Natural killer cell treated with Interleukin-12 subunit alpha and Interleukin-12 subunit beta and Interleukin-15 and Interleukin-18, amount 100 ng/mL, for 72 hours (primary cell): ENCODE data around the gene CDCA7L. TPM values are rescaled to one million over a fixed set of nuclear protein-coding genes. Genes with fewer than 3 reads are reported as not detected.
"Not testable (repeated sequence)": the region's sequence is repeated elsewhere in the genome, so short reads cannot be mapped to it uniquely, and the experiment has no call there.

Source experiments
- ATAC-seq, 2 donors: fragments of 150-1000 bp; cut with Tn5 transposase in 1 of 2; sonication (Bioruptor Pico), chemical (Tn5 transposase) in 1 of 2; 2 replicates each; pipeline ENCODE4 v1.10.0; 2021
- DNase-seq: peaks from one replicate; pipeline ENCODE4 v3.0.0; 2022; ENCODE audit warnings: low spot score
- H3K27ac Mint-ChIP-seq, 2 donors: 1 replicate in 1 of 2; 2 replicates in 1 of 2; pipeline ENCODE4 v1.8.0; 2022; ENCODE audit warnings: mixed read lengths in 2 of 2, mild to moderate bottlenecking in 1 of 2, moderate library complexity in 1 of 2
- H3K27me3 Mint-ChIP-seq, 2 donors: 1 replicate in 1 of 2; 2 replicates in 1 of 2; pipeline ENCODE4 v1.8.0; 2022; ENCODE audit warnings: mixed read lengths in 2 of 2
- H3K36me3 Mint-ChIP-seq: one replicate; pipeline ENCODE4 v1.8.0; 2022; ENCODE audit warnings: mixed read lengths
- H3K4me1 Mint-ChIP-seq, 2 donors: 1 replicate in 1 of 2; 2 replicates in 1 of 2; pipeline ENCODE4 v1.8.0; 2022; ENCODE audit warnings: low read depth in 2 of 2, mixed read lengths in 2 of 2, mild to moderate bottlenecking in 1 of 2
- H3K4me3 Mint-ChIP-seq: one replicate; pipeline ENCODE4 v1.8.0; 2022; ENCODE audit warnings: mixed read lengths
- H3K9me3 Mint-ChIP-seq: 2 replicates; pipeline ENCODE4 v1.8.0; 2022; ENCODE audit warnings: mixed read lengths
- total RNA-seq, 2 donors: library from RNA; stranded (reverse); gene quantifications; one replicate each; pipeline ENCODE4 v1.2.3, GENCODE V29; 2022

Gene CDCA7L
- total RNA-seq, 2 donors from 2014 or later = 14.4 to 65.6 TPM

DNA sequence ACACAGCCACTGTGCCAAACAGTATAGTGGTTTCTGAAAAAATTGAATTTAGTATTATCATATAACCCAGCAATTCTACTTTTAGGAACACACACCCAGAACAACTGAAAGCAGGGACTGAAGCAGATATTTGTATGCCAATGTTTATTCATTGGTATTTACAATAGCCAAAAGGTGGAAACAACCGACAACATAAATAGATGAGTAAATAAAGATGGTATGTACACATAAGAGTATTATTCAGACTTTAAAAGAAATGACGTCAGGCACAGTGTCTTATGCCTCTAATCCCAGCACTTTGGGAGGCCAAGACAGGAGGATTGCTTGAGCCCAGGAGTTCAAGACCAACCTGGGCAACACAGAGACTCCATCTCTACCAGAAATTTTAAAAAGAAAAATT is 7.2 kb downstream of the CDCA7L start:
- H3K4me1 Mint-ChIP-seq = peaks cover 22 to 39% of the 10 kb centered on the region in 2 donors
- DNase-seq = no peak
- ATAC-seq = no peak
- no peak overlapping the region for H3K4me3 Mint-ChIP-seq
- H3K36me3 Mint-ChIP-seq = peaks cover 15% of the 10 kb centered on the region
- H3K27ac Mint-ChIP-seq = peak overlapping the region; percentile 63 to 75
- H3K27me3 Mint-ChIP-seq = no peaks in the 10 kb centered on the region
- H3K9me3 Mint-ChIP-seq = no peaks in the 10 kb centered on the region

DNA sequence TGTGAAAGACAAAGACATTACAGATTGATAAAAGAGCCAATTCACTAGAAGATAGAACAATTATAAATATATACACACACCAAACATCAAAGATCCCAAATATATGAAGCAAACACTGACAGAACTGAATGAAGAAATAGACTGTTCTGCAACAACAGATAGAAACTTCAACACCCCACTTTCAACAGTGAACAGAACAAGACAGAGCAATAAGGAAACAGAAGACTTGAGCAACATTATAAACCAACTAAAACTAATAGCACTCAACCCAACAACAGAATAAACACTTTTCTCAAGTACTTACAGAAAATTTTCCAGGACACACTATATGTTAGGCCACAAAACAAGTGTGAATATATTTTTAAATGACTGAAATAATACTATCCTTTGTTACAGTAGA is 10.9 kb downstream of the CDCA7L start:
- no peak for DNase-seq
- Mint-ChIP-seq H3K9me3 (peaks cover 3% of the 10 kb centered on the region), H3K36me3 (peaks cover 19% of the 10 kb centered on the region), H3K4me3 (no peak overlapping the region), H3K4me1 (peaks cover 18 to 21% of the 10 kb centered on the region in 2 donors), H3K27ac (no peak overlapping the region), H3K27me3 (no peaks in the 10 kb centered on the region)
- no peak for ATAC-seq

- not testable (repeated sequence) for H3K9me3 Mint-ChIP-seq, H3K4me3 Mint-ChIP-seq, ATAC-seq, H3K27ac Mint-ChIP-seq, H3K27me3 Mint-ChIP-seq, DNase-seq
- H3K4me1 Mint-ChIP-seq = peaks cover 6 to 19% of the 10 kb centered on the region in 2 donors
- H3K36me3 Mint-ChIP-seq = peaks cover 33% of the 10 kb centered on the region
These were observed 12.4 kb downstream of the CDCA7L start for GRCh38 chr7:21933293-21933692.

GRCh38 chr7:21927693-21928092 is 18.0 kb downstream of the CDCA7L start:
- Mint-ChIP-seq H3K36me3 (peaks cover 27% of the 10 kb centered on the region), H3K4me3 (no peak overlapping the region), H3K4me1 (peaks cover 0 to 10% of the 10 kb centered on the region in 2 donors), H3K27me3 (peaks cover 0 to 2% of the 10 kb centered on the region in 2 donors), H3K9me3 (peaks cover 5% of the 10 kb centered on the region), H3K27ac (no peak overlapping the region)
- ATAC-seq (no peak), DNase-seq (no peak)

DNA sequence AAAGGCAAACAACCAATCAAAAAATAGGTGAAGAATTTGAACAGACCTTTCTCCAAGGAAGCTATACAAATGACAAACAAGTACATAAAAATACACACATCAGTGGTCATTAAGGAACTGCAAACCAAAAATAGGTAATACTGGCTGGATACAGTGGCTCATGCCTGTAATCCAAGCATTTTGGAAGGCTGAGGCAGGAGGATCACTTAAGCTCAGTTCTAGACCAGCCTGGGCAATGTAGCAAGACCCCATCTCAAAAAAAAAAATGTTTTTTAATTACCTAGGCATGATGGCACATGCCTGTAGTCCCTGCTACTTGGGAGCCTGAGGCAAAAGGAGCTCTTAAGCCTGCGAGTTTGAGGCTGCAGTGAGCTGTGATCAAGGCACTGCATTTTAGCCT is 19.3 kb downstream of the CDCA7L start:
- H3K4me3 Mint-ChIP-seq = no peak overlapping the region
- DNase-seq (no peak), ATAC-seq (no peak)
- H3K4me1 Mint-ChIP-seq = peaks cover 0 to 10% of the 10 kb centered on the region in 2 donors
- peaks cover 27% of the 10 kb centered on the region for H3K36me3 Mint-ChIP-seq
- peaks cover 0 to 2% of the 10 kb centered on the region in 2 donors for H3K27me3 Mint-ChIP-seq
- H3K9me3 Mint-ChIP-seq = peaks cover 5% of the 10 kb centered on the region
- H3K27ac Mint-ChIP-seq = no peak overlapping the region

DNA sequence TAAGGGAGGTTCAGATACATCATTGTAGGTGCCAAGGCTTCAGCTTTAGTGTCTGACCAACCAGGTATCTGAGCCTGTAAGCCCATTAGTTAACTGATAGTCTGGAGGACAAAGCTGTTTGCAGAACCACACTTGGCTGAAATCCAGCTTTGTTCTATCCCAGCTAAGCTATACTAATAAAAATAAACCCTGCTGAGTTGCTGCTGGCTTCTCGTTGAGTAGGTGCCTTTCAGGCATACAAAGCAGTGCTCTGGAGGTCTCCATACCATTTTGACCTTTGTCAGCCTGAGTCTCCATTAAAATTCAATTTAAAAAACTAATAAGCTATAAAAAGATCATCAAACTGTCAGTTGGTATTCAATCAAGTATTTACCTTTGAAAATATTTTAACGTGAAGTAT is 22.0 kb downstream of the CDCA7L start:
- Mint-ChIP-seq H3K4me1 (peaks cover 0 to 4% of the 10 kb centered on the region in 2 donors), H3K27ac (no peak overlapping the region), H3K36me3 (peaks cover 13% of the 10 kb centered on the region), H3K27me3 (peaks cover 0 to 5% of the 10 kb centered on the region in 2 donors), H3K4me3 (no peak overlapping the region), H3K9me3 (no peaks in the 10 kb centered on the region)
- no peak for DNase-seq
- no peak for ATAC-seq

DNA sequence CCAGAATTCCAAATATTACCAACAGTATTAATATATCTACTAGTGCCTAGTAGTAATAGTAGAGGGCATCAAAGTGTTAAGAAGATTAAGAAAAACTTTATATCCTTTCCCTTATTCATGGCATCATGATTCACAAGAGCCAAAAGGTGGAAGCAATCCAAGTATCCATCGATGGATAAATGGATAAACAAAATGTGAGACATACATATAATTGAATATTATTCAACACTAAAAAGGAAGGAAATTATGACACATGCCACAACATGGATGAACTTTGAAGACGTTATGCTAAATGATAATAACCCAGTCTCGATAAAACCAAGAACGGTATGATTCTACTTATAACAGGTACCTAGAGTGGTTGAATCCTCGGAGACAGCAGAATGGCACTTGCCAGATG is 23.1 kb downstream of the CDCA7L start:
- Mint-ChIP-seq H3K27me3 (peaks cover 0 to 5% of the 10 kb centered on the region in 2 donors), H3K9me3 (no peaks in the 10 kb centered on the region), H3K4me1 (no peaks in the 10 kb centered on the region), H3K4me3 (no peak overlapping the region), H3K27ac (no peak overlapping the region), H3K36me3 (peaks cover 7% of the 10 kb centered on the region)
- DNase-seq = no peak
- no peak for ATAC-seq

DNA sequence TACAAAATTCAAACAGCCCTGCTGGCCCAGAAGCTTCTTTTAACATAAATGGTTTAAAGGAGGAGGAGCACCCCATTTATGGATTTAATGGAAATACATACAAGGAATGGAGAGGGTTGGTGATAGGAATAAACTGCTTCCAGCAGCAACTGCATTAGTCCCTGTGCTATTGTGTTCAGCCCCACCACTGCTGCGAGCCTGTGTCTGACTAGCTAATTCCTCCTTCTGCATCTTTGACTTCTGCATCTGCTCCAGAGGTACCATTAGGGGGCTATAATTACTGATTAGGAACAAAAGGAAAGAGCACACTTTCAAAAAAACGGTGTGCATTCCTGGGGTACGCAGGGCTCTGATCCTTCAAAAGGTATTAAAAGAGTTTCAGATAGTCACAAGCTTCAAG is 24.8 kb downstream of the CDCA7L start:
- H3K4me1 Mint-ChIP-seq = no peaks in the 10 kb centered on the region
- H3K4me3 Mint-ChIP-seq = no peak overlapping the region
- no peaks in the 10 kb centered on the region for H3K36me3 Mint-ChIP-seq
- H3K9me3 Mint-ChIP-seq = no peaks in the 10 kb centered on the region
- peaks cover 0 to 3% of the 10 kb centered on the region in 2 donors for H3K27me3 Mint-ChIP-seq
- no peak for ATAC-seq
- no peak overlapping the region for H3K27ac Mint-ChIP-seq
- no peak for DNase-seq

GRCh38 chr7:21918216-21918615 is 27.5 kb downstream of the CDCA7L start:
- no peak overlapping the region for H3K4me3 Mint-ChIP-seq
- H3K27me3 Mint-ChIP-seq = peaks cover 0 to 3% of the 10 kb centered on the region in 2 donors
- no peaks in the 10 kb centered on the region for H3K9me3 Mint-ChIP-seq
- DNase-seq (no peak), ATAC-seq (no peak)
- H3K4me1 Mint-ChIP-seq = no peaks in the 10 kb centered on the region
- H3K36me3 Mint-ChIP-seq = no peaks in the 10 kb centered on the region
- no peak overlapping the region for H3K27ac Mint-ChIP-seq

GRCh38 chr7:21916629-21917028 is 29.1 kb downstream of the CDCA7L start:
- H3K4me1 Mint-ChIP-seq = no peaks in the 10 kb centered on the region
- H3K27ac Mint-ChIP-seq = no peak overlapping the region
- H3K9me3 Mint-ChIP-seq = no peaks in the 10 kb centered on the region
- peaks cover 0 to 3% of the 10 kb centered on the region in 2 donors for H3K27me3 Mint-ChIP-seq
- H3K4me3 Mint-ChIP-seq = no peak overlapping the region
- DNase-seq (no peak), ATAC-seq (no peak)
- H3K36me3 Mint-ChIP-seq = no peaks in the 10 kb centered on the region

DNA sequence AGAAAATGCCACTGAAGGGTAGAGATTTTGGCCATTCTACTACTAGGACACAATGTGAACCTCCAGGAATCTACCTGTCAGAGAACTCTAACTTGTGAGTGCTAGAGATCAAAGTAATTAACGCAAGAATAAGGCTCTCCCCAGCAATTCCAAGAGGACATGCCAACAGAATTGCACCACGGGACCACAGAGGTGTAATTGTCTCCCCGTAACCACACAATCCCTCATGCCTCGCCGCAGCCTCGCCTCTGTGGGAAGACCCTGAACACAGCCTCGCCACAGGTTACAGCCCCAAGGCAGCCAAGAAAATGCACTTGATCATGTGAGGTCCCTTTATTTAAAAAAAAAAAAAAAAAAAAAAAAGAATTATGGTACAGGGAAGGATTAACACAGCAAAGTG is 29.5 kb downstream of the CDCA7L start:
- H3K4me3 Mint-ChIP-seq = no peak overlapping the region
- H3K4me1 Mint-ChIP-seq = no peaks in the 10 kb centered on the region
- H3K9me3 Mint-ChIP-seq = no peaks in the 10 kb centered on the region
- no peaks in the 10 kb centered on the region for H3K36me3 Mint-ChIP-seq
- ATAC-seq (no peak), DNase-seq (no peak)
- H3K27me3 Mint-ChIP-seq = peaks cover 0 to 3% of the 10 kb centered on the region in 2 donors
- no peak overlapping the region for H3K27ac Mint-ChIP-seq

DNA sequence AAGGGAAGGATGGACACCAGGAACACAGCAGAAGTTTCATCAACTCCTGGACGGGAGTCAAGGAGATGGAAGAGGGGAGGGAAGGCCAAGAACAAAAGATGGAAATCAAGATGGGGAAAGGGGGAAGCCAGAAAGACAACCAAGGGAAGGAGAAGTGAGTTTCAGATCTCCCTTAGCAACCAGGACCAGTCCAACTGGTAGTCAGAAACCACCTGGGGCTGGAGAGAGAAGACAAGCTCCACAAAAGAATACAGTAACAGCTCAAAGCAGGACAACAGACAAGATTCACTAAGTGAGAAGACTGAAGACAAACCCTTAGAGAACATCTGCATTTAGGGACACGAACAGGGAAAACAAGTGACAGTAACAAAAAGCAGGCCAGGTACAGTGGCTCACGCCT is 30.6 kb downstream of the CDCA7L start:
- no peaks in the 10 kb centered on the region for H3K36me3 Mint-ChIP-seq
- ATAC-seq (no peak), DNase-seq (no peak)
- no peak overlapping the region for H3K27ac Mint-ChIP-seq
- no peaks in the 10 kb centered on the region for H3K9me3 Mint-ChIP-seq
- no peak overlapping the region for H3K4me3 Mint-ChIP-seq
- H3K4me1 Mint-ChIP-seq = no peaks in the 10 kb centered on the region
- peaks cover 0 to 3% of the 10 kb centered on the region in 2 donors for H3K27me3 Mint-ChIP-seq

DNA sequence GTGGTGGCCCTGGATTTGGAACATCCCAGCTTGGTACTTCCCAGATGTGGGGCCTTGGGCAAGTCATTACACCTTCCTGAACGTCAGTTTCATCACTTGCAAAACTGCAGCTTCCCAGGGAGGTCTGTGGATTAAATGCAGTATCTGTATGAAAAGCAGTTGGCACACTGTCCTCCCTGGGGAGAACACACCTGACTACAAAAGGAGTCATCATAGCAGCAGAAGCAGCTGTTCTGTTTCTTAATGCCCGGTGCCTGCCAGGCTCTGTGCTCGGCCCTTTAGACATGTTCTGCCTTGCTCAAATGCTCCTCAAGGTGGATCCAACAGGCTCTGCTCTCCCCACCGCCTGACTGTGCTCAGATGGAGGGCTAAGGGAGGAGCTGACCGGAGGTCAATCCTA is 31.0 kb downstream of the CDCA7L start:
- no peaks in the 10 kb centered on the region for H3K36me3 Mint-ChIP-seq
- no peak for DNase-seq
- no peak for ATAC-seq
- H3K4me1 Mint-ChIP-seq = no peaks in the 10 kb centered on the region
- H3K9me3 Mint-ChIP-seq = no peaks in the 10 kb centered on the region
- no peak overlapping the region for H3K4me3 Mint-ChIP-seq
- H3K27me3 Mint-ChIP-seq = peaks cover 0 to 2% of the 10 kb centered on the region in 2 donors
- no peak overlapping the region for H3K27ac Mint-ChIP-seq

DNA sequence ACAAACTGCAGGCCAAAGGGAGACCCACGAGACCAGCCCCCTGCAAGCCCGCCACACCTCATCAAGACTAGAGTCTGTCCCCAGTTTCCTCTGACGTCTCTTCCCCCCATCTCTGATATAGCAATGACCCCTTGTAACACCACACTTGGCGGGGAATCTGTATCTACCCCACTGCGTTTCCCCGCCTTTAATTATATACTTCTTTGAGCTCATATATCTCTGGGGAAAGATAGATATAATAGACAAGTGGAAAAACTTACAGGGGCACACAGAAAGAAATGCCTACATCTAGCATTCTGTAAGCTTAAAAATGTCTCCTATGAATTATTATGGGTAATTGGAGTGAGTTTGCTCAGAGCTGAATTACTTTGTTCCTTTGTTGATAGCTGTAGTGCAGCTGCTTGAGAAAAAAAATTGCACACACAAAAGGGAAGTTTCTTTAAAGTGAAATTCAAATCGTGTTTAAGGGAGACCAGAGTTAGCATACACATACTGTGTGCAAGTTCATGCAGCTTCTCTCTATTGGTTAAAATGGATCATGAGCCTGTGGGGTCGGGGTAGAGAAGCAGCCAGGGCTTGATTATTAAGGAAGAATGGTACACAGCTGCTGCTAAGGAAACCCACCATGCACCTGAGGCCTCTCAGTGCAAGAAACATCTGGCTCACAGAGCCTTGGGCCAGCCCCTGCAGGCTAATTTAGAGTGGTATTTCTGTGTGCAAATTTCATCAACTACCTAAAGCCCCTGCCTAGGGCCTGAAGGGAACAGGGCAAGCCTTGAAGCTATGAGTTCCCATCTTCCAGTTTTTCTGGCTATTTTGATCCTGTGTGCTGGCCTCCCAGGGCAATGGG is 32.5 kb downstream of the CDCA7L start:
- no peaks in the 10 kb centered on the region for H3K4me1 Mint-ChIP-seq
- no peaks in the 10 kb centered on the region for H3K36me3 Mint-ChIP-seq
- H3K27me3 Mint-ChIP-seq = no peaks in the 10 kb centered on the region
- H3K27ac Mint-ChIP-seq = no peak overlapping the region
- DNase-seq (no peak), ATAC-seq (no peak)
- H3K9me3 Mint-ChIP-seq = no peaks in the 10 kb centered on the region
- no peak overlapping the region for H3K4me3 Mint-ChIP-seq

DNA sequence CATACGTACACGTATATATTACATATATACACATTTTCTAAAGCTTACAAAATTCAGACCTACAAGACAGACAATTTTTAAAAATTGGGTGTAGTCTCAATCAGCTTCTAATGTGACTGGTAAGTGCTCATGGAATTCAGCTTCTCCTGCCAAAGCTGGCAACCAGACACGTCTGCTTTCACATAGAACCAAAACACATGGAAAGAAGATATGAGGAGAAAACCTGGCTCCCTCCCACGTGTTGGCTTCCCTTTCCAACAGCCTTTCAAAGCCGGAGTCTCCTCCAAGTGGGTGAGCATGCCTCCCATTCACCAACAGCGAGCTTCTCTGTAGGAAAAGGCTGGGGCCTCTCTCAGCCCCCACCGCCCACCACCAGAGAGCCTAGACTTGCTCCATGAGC is 33.4 kb downstream of the CDCA7L start:
- no peaks in the 10 kb centered on the region for H3K4me1 Mint-ChIP-seq
- H3K36me3 Mint-ChIP-seq = no peaks in the 10 kb centered on the region
- H3K9me3 Mint-ChIP-seq = no peaks in the 10 kb centered on the region
- no peak overlapping the region for H3K4me3 Mint-ChIP-seq
- DNase-seq = no peak
- no peak overlapping the region for H3K27ac Mint-ChIP-seq
- no peaks in the 10 kb centered on the region for H3K27me3 Mint-ChIP-seq
- no peak for ATAC-seq
